Hepatocyte (in vitro differentiated cells): Measurements from ENCODE around the gene KCNQ2.

Source experiments
- CTCF ChIP-seq: fragments of 200-600 bp; sonication (generic); IDR thresholded peaks from 2 replicates; pipeline ENCODE4 v1.5.1; 2016; ENCODE audit warnings: antibody characterized with exemption, mild to moderate bottlenecking; ENCODE audit not compliant: poor library complexity
- EZH2phosphoT487 ChIP-seq: fragments of 200-600 bp; sonication (generic); IDR thresholded peaks from one replicate; pipeline ENCODE4 v1.6.1; 2018; ENCODE audit warnings: antibody characterized with exemption, mild to moderate bottlenecking, low read depth, moderate library complexity; ENCODE audit not compliant: unreplicated experiment, severe bottlenecking

DNA sequence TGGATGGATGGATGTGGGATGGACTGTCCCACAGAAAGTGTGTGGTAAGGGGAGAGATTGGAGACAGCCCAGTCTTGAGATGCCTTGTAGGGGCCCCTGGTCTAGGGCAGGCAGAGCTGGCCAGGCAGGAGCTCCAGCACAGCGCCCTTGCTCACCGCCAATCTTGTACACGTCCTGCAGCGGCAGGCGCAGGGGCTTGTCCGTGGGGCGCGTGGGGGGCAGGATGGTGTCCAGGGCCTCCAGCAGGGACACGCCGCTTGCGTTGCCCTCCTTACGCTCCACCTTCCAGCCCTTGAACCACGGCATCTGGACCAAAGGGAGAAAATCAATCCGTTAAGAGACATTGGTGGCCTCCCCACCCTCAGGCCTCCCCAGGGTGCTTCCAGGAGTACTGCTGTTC, 20.5 kb upstream of the KCNQ2 start:
- TF ChIP-seq EZH2phosphoT487 (no peak), CTCF (no peak)
